T-helper 17 cell (primary cell): Measurements from ENCODE around the gene SUN5. TPM values are rescaled to one million over a fixed set of nuclear protein-coding genes. Genes with fewer than 3 reads are reported as not detected.
"Not testable (repeated sequence)": the region's sequence is repeated elsewhere in the genome, so short reads cannot be mapped to it uniquely, and the experiment has no call there.

Experiments
- ATAC-seq: fragments of 150-1000 bp; cut with Tn5 transposase; 2 replicates; pipeline ENCODE4 v1.10.0; 2021; ENCODE audit warnings: mild to moderate bottlenecking, moderate library complexity
- DNase-seq, 3 donors: peaks; one replicate each; pipeline versions ENCODE4 v3.0.0 to v3.0.0-alpha.2; 2020 to 2021
- H3K9me3 ChIP-seq: one replicate; pipeline ENCODE4 v1.7.0; 2013; ENCODE audit warnings: low read length, mild to moderate bottlenecking; ENCODE audit not compliant: control insufficient read depth, poor library complexity, severe bottlenecking
- H3K27ac Mint-ChIP-seq: one replicate; pipeline ENCODE4 v1.8.0; 2022; ENCODE audit warnings: mild to moderate bottlenecking, moderate library complexity, mixed read lengths
- H3K27me3 Mint-ChIP-seq: one replicate; pipeline ENCODE4 v1.8.0; 2022; ENCODE audit warnings: mixed read lengths
- H3K36me3 Mint-ChIP-seq: one replicate; pipeline ENCODE4 v1.8.0; 2022; ENCODE audit warnings: low read depth, mixed read lengths
- H3K4me1 Mint-ChIP-seq: one replicate; pipeline ENCODE4 v1.8.0; 2022; ENCODE audit warnings: mild to moderate bottlenecking, mixed read lengths
- H3K4me3 Mint-ChIP-seq: one replicate; pipeline ENCODE4 v1.8.0; 2022; ENCODE audit warnings: mild to moderate bottlenecking, moderate library complexity, mixed read lengths
- total RNA-seq, 4 donors: library from RNA in 2 of 4; stranded (reverse) in 2 of 4; gene quantifications; one replicate each; pipeline ENCODE4 v1.2.3 and lab custom pipeline; 2022 to 2026

Gene SUN5
- total RNA-seq (not detected), total RNA-seq (lab: John Stamatoyannopoulos, UW) (0 reads per million in 2 donors)

- no peak for ATAC-seq
- Mint-ChIP-seq H3K36me3 (no peaks in the 10 kb centered on the region), H3K27me3 (no peaks in the 10 kb centered on the region), H3K27ac (peak within 1 kb of the TSS; percentile 0), H3K4me1 (peaks cover 13% of the 10 kb centered on the region), H3K4me3 (no peak within 1 kb of the TSS)
- no peaks in the 10 kb centered on the region for H3K9me3 ChIP-seq
- no peak for DNase-seq
Measured at GRCh38 chr20:33004141-33004751, at the start of gene SUN5. SUN5 (minus strand) TSS chr20:33004433; CDS start chr20:33004340, 93 bp downstream.

GRCh38 chr20:33053291-33054106, 49.3 kb upstream of the SUN5 start, which contains the start of gene BPIFB3:
BPIFB3 (plus strand) TSS chr20:33053903; CDS start chr20:33055436, 1,533 bp downstream.
- no peak for DNase-seq
- no peak for ATAC-seq
- no peak within 1 kb of the TSS for H3K4me3 Mint-ChIP-seq
- no peaks in the 10 kb centered on the region for H3K36me3 Mint-ChIP-seq
- no peak within 1 kb of the TSS for H3K27ac Mint-ChIP-seq
- H3K9me3 ChIP-seq, result no peaks in the 10 kb centered on the region
- H3K27me3 Mint-ChIP-seq, result no peaks in the 10 kb centered on the region
- H3K4me1 Mint-ChIP-seq, result peaks cover 12% of the 10 kb centered on the region

GRCh38 chr20:33051333-33051732, 47.1 kb upstream of the SUN5 start:
- no peaks in the 10 kb centered on the region for H3K27me3 Mint-ChIP-seq
- no peak overlapping the region for H3K4me3 Mint-ChIP-seq
- DNase-seq (no peak), ATAC-seq (no peak)
- peaks cover 9% of the 10 kb centered on the region for H3K4me1 Mint-ChIP-seq
- H3K36me3 Mint-ChIP-seq, result no peaks in the 10 kb centered on the region
- no peak overlapping the region for H3K27ac Mint-ChIP-seq
- H3K9me3 ChIP-seq, result no peaks in the 10 kb centered on the region

GRCh38 chr20:33046412-33046811, 42.2 kb upstream of the SUN5 start:
- no peak for DNase-seq
- no peak overlapping the region for H3K27ac Mint-ChIP-seq
- H3K36me3 Mint-ChIP-seq, result no peaks in the 10 kb centered on the region
- H3K4me1 Mint-ChIP-seq, result no peaks in the 10 kb centered on the region
- H3K9me3 ChIP-seq, result no peaks in the 10 kb centered on the region
- no peaks in the 10 kb centered on the region for H3K27me3 Mint-ChIP-seq
- H3K4me3 Mint-ChIP-seq, result no peak overlapping the region
- no peak for ATAC-seq

- H3K36me3 Mint-ChIP-seq, H3K4me1 Mint-ChIP-seq, ATAC-seq, DNase-seq, H3K9me3 ChIP-seq, H3K27ac Mint-ChIP-seq, H3K27me3 Mint-ChIP-seq, H3K4me3 Mint-ChIP-seq: not testable (repeated sequence)
Measured at GRCh38 chr20:33045129-33045721, 41.0 kb upstream of the SUN5 start.

GRCh38 chr20:33043731-33044181, 39.5 kb upstream of the SUN5 start:
- Mint-ChIP-seq H3K27ac (no peak overlapping the region), H3K36me3 (no peaks in the 10 kb centered on the region), H3K27me3 (no peaks in the 10 kb centered on the region), H3K4me3 (no peak overlapping the region), H3K4me1 (no peaks in the 10 kb centered on the region)
- DNase-seq (no peak), ATAC-seq (no peak)
- H3K9me3 ChIP-seq, result no peaks in the 10 kb centered on the region

GRCh38 chr20:33042983-33043730, 38.9 kb upstream of the SUN5 start:
- DNase-seq, result no peak
- Mint-ChIP-seq H3K27ac (no peak overlapping the region), H3K4me1 (no peaks in the 10 kb centered on the region), H3K27me3 (no peaks in the 10 kb centered on the region), H3K4me3 (no peak overlapping the region), H3K36me3 (no peaks in the 10 kb centered on the region)
- ATAC-seq, result no peak
- no peaks in the 10 kb centered on the region for H3K9me3 ChIP-seq

GRCh38 chr20:33042430-33042829, 38.2 kb upstream of the SUN5 start:
- DNase-seq, result no peak
- Mint-ChIP-seq H3K27ac (no peak overlapping the region), H3K36me3 (no peaks in the 10 kb centered on the region), H3K4me1 (no peaks in the 10 kb centered on the region), H3K4me3 (no peak overlapping the region), H3K27me3 (no peaks in the 10 kb centered on the region)
- H3K9me3 ChIP-seq, result no peaks in the 10 kb centered on the region
- no peak for ATAC-seq

- Mint-ChIP-seq H3K4me1 (no peaks in the 10 kb centered on the region), H3K27me3 (no peaks in the 10 kb centered on the region), H3K4me3 (no peak overlapping the region), H3K27ac (no peak overlapping the region), H3K36me3 (no peaks in the 10 kb centered on the region)
- no peaks in the 10 kb centered on the region for H3K9me3 ChIP-seq
- DNase-seq (no peak), ATAC-seq (no peak)
Measured at GRCh38 chr20:33038243-33038642, 34.0 kb upstream of the SUN5 start.

- Mint-ChIP-seq H3K4me1 (no peaks in the 10 kb centered on the region), H3K27me3 (no peaks in the 10 kb centered on the region), H3K36me3 (no peaks in the 10 kb centered on the region), H3K4me3 (no peak overlapping the region), H3K27ac (no peak overlapping the region)
- no peaks in the 10 kb centered on the region for H3K9me3 ChIP-seq
- DNase-seq (no peak), ATAC-seq (no peak)
Measured at GRCh38 chr20:33037456-33037855, 33.2 kb upstream of the SUN5 start.

GRCh38 chr20:33034901-33035492, 30.8 kb upstream of the SUN5 start:
- H3K36me3 Mint-ChIP-seq, result no peaks in the 10 kb centered on the region
- ATAC-seq, result no peak
- H3K9me3 ChIP-seq, result no peaks in the 10 kb centered on the region
- H3K4me1 Mint-ChIP-seq, result no peaks in the 10 kb centered on the region
- DNase-seq, result no peak
- no peak overlapping the region for H3K4me3 Mint-ChIP-seq
- no peak overlapping the region for H3K27ac Mint-ChIP-seq
- no peaks in the 10 kb centered on the region for H3K27me3 Mint-ChIP-seq

GRCh38 chr20:33034115-33034514, 29.9 kb upstream of the SUN5 start:
- Mint-ChIP-seq H3K36me3 (no peaks in the 10 kb centered on the region), H3K27me3 (no peaks in the 10 kb centered on the region), H3K4me1 (no peaks in the 10 kb centered on the region)

GRCh38 chr20:33033381-33033780, 29.1 kb upstream of the SUN5 start:
- Mint-ChIP-seq H3K27ac (no peak overlapping the region), H3K36me3 (no peaks in the 10 kb centered on the region), H3K4me3 (no peak overlapping the region), H3K4me1 (no peaks in the 10 kb centered on the region), H3K27me3 (no peaks in the 10 kb centered on the region)
- H3K9me3 ChIP-seq, result no peaks in the 10 kb centered on the region
- no peak for ATAC-seq
- no peak for DNase-seq

More at GRCh38 chr20:33034115-33034514, 29.9 kb upstream of the SUN5 start:
- DNase-seq (no peak), ATAC-seq (no peak)
- H3K27ac Mint-ChIP-seq, result no peak overlapping the region
- no peak overlapping the region for H3K4me3 Mint-ChIP-seq
- no peaks in the 10 kb centered on the region for H3K9me3 ChIP-seq
